ENCODE results near the gene LTA4H. TPM values are rescaled to one million over a fixed set of nuclear protein-coding genes. Genes with fewer than 3 reads are reported as not detected.
"Not testable (repeated sequence)": the region's sequence is repeated elsewhere in the genome, so short reads cannot be mapped to it uniquely, and the experiment has no call there.

Gene LTA4H
- total RNA-seq = 10 to 100 TPM; 93.7 to 94.4 TPM

DNA sequence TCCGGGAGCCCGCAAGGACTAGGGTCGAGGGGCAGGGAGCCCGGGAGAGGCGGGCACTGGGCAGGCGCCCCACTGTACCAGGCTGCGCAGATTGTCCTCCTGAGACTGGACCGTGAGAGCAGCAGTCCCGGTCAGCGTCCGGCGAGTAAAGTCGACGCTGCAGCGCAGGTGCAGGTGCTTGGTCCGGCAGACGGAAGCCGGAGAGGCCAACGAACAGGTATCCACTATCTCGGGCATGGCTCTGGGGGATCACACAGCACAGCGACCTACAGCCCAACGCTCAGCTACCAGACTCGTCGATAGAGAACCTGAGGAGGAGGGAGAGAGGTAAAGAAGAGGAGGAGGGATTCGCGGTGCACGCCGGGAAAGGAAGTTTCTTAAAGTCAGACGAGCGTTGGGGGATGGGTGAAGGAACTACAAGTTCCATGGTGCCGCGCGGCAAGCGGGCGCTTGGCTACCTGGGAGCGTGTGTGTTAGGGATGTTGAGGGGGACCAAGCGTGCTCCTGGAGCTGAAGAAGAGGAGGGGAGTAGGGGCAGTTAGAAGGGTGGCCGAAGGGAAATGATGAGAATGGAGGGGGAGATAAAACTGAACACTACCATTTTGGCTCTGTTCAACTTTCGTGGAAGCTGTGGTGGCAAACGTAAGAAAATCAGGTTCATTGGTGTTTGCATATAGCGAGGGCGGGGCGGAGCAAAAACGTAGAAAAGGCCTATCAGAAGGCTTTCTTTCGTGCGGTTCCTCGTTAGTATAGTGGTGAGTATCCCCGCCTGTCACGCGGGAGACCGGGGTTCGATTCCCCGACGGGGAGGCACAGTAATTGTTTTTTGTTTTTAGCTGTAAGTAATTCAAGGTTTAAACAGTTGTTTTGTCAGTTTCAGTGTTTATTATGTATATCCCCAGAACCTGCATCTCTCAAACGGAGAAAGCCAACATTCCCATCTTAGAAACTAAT, at the start of gene LTA4H:
TSS of gene LTA4H (minus strand) at position 305 of the 954 bp plus-strand sequence. CDS start at position 237, 68 bp downstream.
- Mint-ChIP-seq H3K27me3 (no peaks in the 10 kb centered on the region), H3K36me3 (peaks cover 2% of the 10 kb centered on the region), H3K4me3 (no peak within 1 kb of the TSS), H3K9me3 (no peaks in the 10 kb centered on the region), H3K27ac (no peak within 1 kb of the TSS), H3K4me1 (peaks cover 15% of the 10 kb centered on the region)
- peak; percentile 92 for DNase-seq

DNA sequence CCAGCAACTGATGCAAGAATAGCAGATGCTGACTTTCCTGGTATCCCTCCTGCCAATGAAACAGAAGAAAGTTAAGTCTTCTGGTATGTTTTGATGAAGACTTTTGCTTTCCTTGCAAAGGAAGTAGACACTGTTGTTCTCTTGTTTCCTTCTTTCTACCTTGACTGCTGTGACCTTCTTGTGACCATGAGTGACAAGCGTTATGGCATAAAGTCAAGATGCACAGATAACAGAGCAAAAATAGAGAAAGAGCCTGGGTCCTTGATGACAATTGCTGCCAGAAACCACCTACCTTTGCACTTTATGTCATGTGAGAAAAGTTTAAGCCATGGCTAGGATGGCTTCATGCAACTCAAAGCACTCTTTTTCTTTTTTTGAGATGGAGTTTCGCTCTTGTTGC, 49.2 kb upstream of the LTA4H start:
- H3K4me1 Mint-ChIP-seq = peaks cover 4% of the 10 kb centered on the region
- no peak overlapping the region for H3K4me3 Mint-ChIP-seq

DNA sequence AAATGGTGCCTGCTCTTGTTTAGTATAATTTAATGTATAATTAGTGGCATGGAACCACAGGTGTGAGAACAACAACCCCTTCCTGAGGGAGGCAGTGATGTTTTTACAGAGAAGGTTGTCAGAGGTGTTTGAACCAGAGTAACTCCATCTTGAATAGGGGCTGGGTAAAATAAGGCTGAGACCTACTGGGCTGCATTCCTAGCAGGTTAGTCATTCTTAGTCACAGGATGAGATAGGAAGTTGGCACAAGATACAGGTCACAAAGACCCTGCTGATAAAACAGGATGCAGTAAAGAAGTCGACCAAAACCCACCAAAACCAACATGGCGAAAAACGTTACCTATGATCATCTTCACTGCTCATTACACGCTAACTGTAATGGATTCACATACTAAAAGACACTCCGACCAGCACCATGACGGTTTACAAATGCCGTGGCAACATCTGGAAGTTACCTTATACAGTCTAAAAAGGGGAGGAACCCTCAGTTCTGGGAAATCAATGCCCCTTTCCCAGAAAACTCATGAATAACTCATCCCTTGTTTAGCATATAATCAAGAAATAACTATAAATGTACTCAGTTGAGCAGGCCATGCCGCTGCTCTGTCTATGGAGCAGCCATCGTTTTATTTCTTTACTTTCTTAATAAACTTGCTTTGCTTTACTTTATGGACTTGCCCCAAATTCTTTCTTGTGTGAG, 47.8 kb upstream of the LTA4H start:
- Mint-ChIP-seq H3K27ac (no peak overlapping the region), H3K9me3 (peaks cover 5% of the 10 kb centered on the region), H3K27me3 (no peaks in the 10 kb centered on the region), H3K4me3 (no peak overlapping the region), H3K36me3 (peaks cover 5% of the 10 kb centered on the region), H3K4me1 (peaks cover 4% of the 10 kb centered on the region)
- DNase-seq = no peak

More for the DNA sequence above, 49.2 kb upstream of the LTA4H start:
- Mint-ChIP-seq H3K27ac (no peak overlapping the region), H3K9me3 (peaks cover 9% of the 10 kb centered on the region), H3K27me3 (no peaks in the 10 kb centered on the region), H3K36me3 (peaks cover 5% of the 10 kb centered on the region)
- DNase-seq = no peak

DNA sequence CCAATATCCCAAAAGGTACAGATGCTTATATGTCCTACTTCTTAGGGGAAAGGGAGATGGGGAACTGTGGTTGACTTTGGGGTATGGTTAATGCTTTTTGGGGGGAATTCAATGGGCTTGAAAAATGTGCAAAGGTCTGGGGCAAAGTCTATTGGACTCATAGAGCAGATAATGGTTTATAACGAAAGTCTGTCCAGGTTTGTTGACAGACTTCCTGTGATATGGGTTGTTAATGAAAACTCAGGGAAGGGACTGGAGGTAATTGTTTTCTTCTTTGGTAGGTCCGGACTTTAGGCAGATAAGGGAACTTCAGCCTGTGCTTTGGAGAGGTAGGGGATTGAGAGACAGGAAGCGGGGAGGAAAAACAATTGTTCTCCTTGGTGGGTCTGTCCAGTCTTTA, 46.2 kb upstream of the LTA4H start:
- H3K4me3 Mint-ChIP-seq = no peak overlapping the region
- no peak for DNase-seq
- H3K27ac Mint-ChIP-seq = no peak overlapping the region
- peaks cover 5% of the 10 kb centered on the region for H3K36me3 Mint-ChIP-seq
- peaks cover 4% of the 10 kb centered on the region for H3K4me1 Mint-ChIP-seq
- H3K27me3 Mint-ChIP-seq = peaks cover under 1% of the 10 kb centered on the region
- peaks cover 5% of the 10 kb centered on the region for H3K9me3 Mint-ChIP-seq

DNA sequence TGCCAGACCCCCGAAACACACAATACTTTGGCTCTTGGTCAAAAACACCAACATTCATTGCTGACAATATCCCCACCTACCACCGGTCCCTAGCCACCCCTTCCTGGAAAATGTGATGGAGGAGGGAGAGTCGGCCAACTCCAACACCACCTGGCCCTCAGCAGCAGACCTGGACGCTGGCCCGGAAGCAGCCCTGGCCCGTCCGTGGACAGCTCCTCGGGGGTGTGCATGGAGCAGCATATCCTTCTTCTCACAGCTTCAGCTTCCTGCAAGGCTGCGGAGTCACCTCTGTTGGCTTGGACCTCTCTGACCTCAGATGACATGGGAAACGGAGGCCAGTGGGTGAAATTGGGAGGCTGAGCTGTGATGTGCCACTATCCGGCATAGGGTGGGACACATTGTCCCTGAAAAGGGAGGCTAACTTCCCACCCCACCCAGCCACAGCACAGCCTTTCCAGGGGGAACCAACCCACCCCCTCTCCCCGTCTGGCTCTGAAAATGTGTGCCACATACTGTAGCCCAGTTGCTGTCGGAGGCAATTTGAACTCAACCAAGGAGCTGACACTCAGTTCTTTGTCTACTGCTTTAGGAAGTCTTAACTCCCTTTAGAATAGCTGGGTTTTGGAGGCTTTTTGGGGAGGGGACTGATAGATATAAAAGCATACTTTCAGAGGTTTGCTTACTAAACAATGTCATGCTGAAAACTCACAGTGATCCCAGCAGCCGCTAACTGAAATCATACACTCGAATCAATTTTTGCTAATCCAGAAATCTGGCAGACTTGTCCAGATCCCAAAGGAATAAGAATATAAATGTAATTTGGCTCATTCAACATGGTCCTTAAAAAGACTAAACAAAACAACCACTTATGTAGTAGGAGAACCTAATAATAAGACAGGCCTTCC, 43.1 kb upstream of the LTA4H start:
- H3K27ac Mint-ChIP-seq = no peak overlapping the region
- peaks cover 6% of the 10 kb centered on the region for H3K4me1 Mint-ChIP-seq
- no peak for DNase-seq
- no peak overlapping the region for H3K4me3 Mint-ChIP-seq
- peaks cover 4% of the 10 kb centered on the region for H3K27me3 Mint-ChIP-seq
- H3K36me3 Mint-ChIP-seq = no peaks in the 10 kb centered on the region
- no peaks in the 10 kb centered on the region for H3K9me3 Mint-ChIP-seq

DNA sequence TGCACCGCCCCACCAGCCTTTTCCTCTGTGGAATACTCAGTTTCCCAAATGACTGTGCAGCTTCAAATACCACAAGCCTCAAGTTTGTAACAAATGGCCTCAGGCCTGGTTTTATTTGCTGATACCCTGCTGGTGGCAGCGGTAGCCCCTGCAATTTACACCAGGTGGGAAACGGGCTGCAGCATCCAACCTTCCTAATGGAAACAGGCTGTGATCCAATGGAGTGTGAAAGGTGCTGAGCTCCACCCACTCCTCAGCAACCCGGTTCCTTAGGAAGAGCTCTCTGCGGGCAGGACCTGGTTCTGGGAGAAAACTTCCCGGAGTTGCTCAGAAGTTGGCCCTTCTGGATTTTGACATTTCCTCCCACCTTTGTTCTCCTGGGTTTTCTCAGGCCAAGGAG, 41.7 kb upstream of the LTA4H start:
- H3K27ac Mint-ChIP-seq = no peak overlapping the region
- peaks cover 4% of the 10 kb centered on the region for H3K27me3 Mint-ChIP-seq
- H3K4me3 Mint-ChIP-seq = no peak overlapping the region
- DNase-seq = no peak
- H3K9me3 Mint-ChIP-seq = no peaks in the 10 kb centered on the region
- H3K36me3 Mint-ChIP-seq = no peaks in the 10 kb centered on the region
- H3K4me1 Mint-ChIP-seq = peaks cover 4% of the 10 kb centered on the region

DNA sequence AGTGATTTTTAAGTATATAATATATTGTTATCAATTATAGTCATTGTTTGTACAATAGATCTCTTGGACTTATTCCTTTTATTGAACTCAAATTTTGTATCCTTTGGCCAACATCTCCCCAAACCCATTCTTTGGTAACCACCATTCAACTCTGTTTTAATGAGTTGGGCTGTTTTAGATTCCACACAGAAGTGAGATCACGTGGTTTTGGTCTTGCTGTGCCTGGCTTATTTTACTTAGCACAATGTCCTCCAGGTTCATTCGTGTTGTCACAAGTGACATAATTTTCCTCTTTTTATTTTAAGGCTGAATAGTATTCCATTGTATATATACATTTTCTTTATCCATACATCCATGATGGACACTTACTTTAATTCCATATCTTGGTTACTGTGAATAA, 40.2 kb upstream of the LTA4H start:
- no peak overlapping the region for H3K4me3 Mint-ChIP-seq
- H3K4me1 Mint-ChIP-seq = peaks cover 12% of the 10 kb centered on the region
- peaks cover 4% of the 10 kb centered on the region for H3K27me3 Mint-ChIP-seq
- H3K27ac Mint-ChIP-seq = no peak overlapping the region
- DNase-seq = no peak
- H3K36me3 Mint-ChIP-seq = no peaks in the 10 kb centered on the region
- H3K9me3 Mint-ChIP-seq = no peaks in the 10 kb centered on the region

DNA sequence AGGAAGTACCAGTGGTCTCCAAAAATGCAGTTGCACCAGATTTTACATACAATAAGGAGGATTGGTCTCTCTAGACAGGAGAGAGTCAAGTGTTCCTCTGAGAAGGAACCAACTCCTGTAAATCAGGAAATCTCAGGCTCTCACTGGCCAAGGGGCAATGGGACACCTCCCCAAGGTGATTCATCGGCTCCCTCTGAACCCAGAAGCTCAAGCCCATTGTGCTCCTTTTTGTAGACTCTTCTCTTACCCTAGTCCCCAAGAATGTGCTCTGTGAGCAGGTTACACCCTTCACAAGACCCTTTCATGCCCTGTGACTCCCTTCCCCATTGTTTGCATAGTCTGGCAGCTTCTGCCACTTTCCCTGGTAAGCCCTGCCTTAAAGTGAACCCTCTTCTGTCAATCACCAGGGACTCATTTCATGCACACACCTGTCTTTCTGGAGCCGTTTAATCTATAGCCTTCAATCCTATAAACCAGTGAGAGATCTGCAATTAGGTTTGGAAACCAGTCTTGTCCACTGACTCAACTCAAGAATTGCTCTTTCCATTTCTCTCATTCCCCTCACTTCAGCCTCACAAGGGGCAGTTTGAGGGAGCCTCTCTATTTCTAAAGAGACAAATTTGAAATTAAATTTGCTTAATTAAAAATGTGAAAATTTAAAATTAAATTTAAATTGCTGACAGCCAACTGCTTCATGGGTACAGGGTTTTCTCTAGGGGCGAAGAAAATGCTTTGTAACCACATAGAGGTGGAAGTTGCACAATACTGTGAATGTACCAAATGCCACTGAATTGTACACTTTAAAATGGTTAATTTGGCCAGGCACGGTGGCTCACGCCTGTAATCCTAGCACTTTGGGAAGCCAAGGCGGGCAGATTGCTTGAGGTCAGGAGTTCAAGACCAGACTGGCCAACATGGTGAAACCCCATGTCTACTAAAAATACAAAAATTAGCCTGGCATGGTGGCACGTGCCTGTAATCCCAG, 38.3 kb upstream of the LTA4H start:
- H3K27ac Mint-ChIP-seq = no peak overlapping the region
- H3K9me3 Mint-ChIP-seq = no peaks in the 10 kb centered on the region
- H3K4me1 Mint-ChIP-seq = peaks cover 12% of the 10 kb centered on the region
- H3K27me3 Mint-ChIP-seq = peaks cover 4% of the 10 kb centered on the region
- no peaks in the 10 kb centered on the region for H3K36me3 Mint-ChIP-seq
- no peak overlapping the region for H3K4me3 Mint-ChIP-seq
- DNase-seq = no peak

DNA sequence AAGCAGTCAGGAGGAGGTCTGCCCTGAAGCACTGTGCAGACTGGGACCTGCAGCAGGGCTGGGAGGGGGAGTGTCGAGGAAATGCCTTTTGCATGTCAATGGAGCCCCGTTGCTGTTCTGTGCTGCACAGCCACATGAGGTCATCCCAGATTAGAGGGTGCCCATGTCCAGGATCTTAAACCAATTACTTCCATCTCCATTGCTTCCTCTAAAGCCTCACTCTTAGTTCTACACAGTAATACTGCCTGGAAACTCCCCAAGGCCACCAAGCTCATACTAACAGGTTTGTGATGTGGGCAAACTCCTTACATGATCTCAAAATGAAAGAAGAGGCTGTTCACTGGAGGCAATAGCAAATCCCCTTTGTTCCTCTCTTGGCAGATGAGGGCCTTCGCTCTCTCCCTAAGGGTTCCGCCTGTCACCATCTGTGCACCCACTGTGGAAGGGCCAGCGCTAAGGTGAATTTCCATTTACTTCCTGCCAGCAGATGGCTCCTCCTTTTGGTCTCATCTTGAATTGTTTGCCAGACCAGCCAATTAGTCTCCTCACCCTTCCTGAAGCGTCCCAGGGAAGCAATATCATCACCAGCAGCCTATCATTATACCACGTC, 35.4 kb upstream of the LTA4H start:
- Mint-ChIP-seq H3K9me3 (no peaks in the 10 kb centered on the region), H3K4me3 (no peak overlapping the region), H3K36me3 (no peaks in the 10 kb centered on the region), H3K27me3 (no peaks in the 10 kb centered on the region), H3K4me1 (peaks cover 12% of the 10 kb centered on the region), H3K27ac (no peak overlapping the region)
- no peak for DNase-seq

DNA sequence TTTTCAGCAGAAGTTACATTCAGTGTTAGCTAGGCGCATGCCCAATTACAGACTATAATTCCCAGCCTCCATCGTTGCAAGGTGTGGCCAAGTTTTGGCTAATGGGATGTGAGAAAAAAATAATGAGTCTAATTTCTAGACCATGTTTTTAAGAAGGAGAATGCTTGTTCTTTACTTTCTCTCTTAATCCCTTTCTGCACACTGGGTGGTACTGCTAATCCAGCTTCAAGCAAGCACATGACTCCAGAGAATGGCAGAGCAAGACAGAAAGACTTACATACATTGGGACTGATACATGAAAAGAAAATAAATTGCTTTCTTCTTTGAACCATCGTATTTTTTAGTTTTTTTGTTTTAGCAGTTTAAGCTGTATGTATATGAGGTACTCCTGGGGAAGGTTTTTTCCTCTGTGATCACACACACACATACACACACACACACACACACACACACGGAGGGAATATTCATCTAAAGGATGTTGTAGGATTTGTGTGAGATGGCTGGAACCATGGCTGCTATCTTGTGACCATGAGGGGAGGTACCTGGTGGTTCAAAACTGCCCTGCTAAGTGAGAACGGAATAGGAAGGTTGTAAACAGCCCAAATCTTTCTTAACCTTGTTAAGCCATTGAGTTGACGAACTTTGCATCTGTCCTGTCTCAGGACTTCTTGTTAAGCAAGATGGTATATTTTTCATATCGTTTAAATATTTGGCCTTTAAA, 34.3 kb upstream of the LTA4H start:
- H3K9me3 Mint-ChIP-seq = no peaks in the 10 kb centered on the region
- no peaks in the 10 kb centered on the region for H3K36me3 Mint-ChIP-seq
- H3K27me3 Mint-ChIP-seq = no peaks in the 10 kb centered on the region
- H3K4me3 Mint-ChIP-seq = no peak overlapping the region
- H3K4me1 Mint-ChIP-seq = peaks cover 12% of the 10 kb centered on the region
- H3K27ac Mint-ChIP-seq = no peak overlapping the region
- no peak for DNase-seq

DNA sequence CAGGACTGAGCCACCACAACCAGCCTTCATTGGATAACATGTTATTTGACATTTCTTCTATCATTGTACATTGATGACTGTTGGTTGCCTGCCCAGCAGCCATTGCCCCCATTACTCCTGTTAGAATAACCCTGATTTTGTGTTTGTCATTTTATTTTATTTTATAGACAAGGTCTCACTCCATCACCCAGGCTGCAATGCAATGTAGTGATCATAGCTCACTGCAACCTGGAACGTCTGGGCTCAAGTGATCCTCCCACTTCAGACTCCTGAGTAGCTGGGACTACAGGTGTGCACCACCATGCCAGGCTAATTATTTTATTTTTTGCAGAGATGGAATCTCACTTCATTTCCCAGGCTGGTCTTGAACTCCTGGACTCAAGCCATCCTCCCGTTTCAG, 33.2 kb upstream of the LTA4H start:
- Mint-ChIP-seq H3K4me1 (peaks cover 17% of the 10 kb centered on the region), H3K27ac (no peak overlapping the region), H3K27me3 (no peaks in the 10 kb centered on the region), H3K4me3 (no peak overlapping the region), H3K36me3 (no peaks in the 10 kb centered on the region), H3K9me3 (no peaks in the 10 kb centered on the region)
- DNase-seq = no peak

DNA sequence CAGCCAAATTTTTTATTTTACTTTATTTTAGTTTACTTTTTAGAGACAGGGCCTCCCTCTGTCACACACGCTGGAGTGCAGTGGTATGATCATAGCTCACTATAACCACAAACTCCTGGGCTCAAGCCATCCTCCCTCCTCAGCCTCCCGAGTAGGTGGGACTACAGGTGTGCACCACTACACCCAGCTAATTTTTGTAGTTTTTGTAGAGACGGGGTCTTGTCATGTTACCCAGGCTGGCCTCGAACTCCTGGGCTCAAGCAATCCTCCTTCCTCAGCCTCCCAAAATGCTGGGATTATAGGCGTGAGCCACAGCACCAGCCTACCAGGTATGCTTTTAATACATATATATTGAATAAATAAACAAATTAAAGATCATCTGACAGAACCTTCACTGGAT, 32.7 kb upstream of the LTA4H start:
- Mint-ChIP-seq H3K27me3 (no peaks in the 10 kb centered on the region), H3K4me1 (peaks cover 13% of the 10 kb centered on the region), H3K4me3 (no peak overlapping the region), H3K27ac (no peak overlapping the region), H3K9me3 (no peaks in the 10 kb centered on the region), H3K36me3 (no peaks in the 10 kb centered on the region)
- DNase-seq = no peak

DNA sequence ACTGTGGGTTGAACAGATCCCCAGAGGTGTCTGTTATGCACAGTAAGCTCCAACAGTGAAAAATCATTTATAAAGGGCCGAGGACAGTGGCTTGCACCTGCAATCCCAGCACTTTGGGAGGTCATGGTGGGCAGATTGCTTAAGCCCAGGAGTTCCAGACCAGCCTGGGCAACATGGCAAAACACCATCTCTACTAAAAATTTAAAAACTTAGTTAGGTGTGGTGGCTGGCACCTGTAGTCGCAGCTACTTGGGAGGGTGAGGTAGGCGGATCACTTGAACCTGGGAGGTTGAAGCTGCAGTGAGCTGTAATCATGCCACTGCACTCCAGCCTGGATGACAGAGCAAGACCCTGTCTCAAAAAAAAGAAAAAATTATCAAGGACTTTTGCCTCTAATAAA, 30.4 kb upstream of the LTA4H start:
- H3K4me3 Mint-ChIP-seq, H3K27me3 Mint-ChIP-seq, H3K36me3 Mint-ChIP-seq, H3K27ac Mint-ChIP-seq, H3K9me3 Mint-ChIP-seq, DNase-seq: not testable (repeated sequence)
- H3K4me1 Mint-ChIP-seq = peaks cover 17% of the 10 kb centered on the region

Measured in activated naive CD8-positive, alpha-beta T cell treated with anti-CD3 and anti-CD28 coated beads for 36 hours (primary cell).